NCI-H2196 treated with DMSO at 0.1 percent for 48 hours (cell line): ENCODE measurements around the gene CDX2.
A peak's percentile ranks its signal among the peaks of the same experiment; 100 is the strongest.

Source experiments
- DNase-seq: peaks from one replicate; lab custom pipeline; 2025; ENCODE audit not compliant: unreplicated experiment; lab: John Stamatoyannopoulos, UW

Gene CDX2

DNA sequence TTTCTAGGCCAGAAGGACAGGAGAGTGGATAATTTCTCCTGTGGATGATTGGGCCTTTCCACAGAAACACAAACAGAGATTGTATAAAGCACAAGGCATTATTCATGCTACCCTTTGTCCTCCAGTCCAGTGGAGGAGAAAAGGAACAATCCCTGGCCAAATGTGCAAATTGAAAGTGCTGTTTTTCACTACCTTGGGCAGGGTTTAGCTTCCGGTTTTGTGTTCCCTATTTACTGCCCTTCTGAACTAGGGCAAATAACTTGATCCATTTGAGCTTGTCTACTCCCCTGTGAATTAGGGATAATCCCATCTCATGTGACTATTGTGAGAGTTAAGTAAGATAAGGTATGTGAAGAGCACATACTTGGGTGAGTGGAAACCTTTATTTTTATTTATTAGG, 36.0 kb downstream of the CDX2 start:
- no peak for DNase-seq

DNA sequence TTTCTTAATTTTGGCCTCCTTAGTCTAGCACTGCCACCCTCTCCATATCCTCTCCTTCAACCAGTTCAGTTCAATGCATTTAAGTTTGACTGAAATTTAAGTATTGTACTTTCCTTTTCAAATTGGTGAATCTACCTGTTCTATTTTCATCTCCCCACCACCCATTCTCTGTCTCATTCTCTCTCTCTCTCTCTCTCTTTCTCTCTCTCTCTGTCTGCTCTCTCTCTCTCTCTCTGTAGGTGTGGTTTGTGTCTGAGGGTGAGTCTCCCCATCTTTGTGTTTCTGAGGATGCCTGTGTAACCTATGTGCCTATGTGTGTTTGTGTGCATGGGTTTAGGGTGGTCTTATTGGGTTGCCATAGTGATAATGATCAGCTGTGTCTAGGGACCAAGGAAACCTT, 39.2 kb downstream of the CDX2 start:
- no peak for DNase-seq

DNA sequence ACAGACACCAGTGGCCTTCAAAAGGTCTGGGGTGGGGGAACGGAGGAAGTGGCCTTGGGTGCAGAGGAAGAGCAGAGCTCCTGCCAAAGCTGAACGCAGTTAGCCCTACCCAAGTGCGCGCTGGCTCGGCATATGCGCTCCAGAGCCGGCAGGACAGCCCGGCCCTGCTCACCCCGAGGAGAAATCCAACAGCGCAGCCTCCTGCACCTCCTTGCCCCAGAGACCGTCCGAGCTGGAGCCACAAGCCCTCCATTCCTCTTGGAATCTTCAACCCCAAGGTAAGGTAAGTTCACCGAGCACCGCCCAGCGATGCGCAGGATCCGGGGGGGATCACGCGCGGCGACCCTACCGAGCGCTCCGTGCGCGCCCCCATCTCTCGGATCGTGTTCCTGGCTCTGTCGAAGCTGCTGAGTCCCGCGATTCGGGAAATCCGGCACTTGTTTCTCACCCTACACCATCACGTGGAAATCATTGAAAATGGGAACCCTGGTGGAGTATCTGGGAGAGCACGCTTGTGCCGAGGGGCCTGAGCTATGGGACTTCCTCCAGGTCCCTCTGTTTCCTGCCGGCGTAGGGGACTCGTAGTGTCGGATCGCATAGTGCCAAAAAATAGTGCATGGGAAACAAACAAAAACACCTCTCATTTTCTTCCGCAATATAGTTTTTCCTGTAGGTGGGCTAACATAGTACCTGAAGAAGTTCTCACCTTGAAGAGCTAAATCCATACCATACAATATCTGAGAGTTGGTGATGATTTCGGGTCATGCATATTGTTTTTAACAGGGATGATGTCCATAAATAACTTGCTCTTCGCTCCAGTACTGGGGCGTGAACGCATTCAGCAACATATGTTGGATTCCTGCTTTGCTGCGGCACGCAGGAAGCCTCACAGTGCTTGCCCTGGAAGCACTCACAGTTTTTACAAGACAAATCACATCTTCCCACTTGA, 40.0 kb downstream of the CDX2 start:
- DNase-seq, result no peak

DNA sequence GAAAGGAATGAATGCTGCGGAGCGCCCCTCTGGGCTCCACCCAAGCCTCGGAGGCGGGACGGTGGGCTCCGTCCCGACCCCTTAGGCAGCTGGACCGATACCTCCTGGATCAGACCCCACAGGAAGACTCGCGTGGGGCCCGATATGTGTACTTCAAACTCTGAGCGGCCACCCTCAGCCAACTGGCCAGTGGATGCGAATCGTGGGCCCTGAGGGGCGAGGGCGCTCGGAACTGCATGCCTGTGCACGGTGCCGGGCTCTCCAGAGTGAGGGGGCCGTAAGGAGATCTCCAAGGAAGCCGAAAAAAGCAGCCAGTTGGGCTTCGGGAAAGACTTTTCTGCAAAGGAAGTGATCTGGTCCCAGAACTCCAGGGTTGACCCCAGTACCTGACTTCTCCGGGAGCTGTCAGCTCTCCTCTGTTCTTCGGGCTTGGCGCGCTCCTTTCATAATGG, 40.7 kb downstream of the CDX2 start:
- no peak for DNase-seq

DNA sequence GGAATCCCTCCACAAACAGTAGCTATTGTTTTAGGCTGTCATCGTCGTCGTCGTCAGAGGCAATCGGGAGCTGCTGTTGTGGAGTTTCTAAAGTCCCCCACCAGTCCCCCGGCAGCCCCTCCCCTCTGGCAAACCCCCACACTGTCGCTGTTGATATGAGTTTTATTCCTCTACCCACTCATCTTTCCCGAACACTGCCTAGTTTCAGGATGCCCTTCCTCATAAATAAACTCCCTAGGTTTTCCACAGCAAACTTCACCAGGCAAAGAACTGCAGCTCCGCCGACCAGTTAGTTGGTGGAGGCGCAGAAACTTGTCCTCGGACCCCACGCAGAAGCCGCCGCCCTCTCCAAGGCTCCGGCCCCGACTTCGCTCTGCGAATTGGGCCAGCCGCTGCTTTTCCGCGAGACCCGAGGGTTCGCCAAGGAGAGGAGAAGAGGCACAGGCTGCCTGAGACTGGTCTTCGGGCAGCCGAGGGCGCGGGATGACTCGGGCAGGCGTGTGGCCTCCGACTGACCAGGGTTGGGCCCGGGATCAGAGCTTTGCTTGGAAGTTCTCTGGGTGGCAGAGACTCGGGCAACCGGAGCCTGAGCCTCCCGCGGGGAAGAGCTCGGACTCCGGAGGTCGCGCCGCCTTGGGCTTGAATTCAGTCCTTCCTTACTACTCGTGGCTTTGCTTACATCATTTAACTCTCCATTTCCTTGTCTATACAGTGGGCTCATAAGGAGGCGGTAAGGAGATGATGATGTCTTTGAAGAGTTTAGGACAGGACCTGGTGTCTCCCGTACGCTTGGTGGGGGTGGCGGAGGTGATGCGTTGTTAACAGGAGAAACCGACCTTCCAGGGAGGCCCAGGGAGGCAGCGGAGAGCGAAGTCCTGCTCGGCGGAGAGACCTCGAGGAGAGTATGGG, 41.4 kb downstream of the CDX2 start:
- no peak for DNase-seq

DNA sequence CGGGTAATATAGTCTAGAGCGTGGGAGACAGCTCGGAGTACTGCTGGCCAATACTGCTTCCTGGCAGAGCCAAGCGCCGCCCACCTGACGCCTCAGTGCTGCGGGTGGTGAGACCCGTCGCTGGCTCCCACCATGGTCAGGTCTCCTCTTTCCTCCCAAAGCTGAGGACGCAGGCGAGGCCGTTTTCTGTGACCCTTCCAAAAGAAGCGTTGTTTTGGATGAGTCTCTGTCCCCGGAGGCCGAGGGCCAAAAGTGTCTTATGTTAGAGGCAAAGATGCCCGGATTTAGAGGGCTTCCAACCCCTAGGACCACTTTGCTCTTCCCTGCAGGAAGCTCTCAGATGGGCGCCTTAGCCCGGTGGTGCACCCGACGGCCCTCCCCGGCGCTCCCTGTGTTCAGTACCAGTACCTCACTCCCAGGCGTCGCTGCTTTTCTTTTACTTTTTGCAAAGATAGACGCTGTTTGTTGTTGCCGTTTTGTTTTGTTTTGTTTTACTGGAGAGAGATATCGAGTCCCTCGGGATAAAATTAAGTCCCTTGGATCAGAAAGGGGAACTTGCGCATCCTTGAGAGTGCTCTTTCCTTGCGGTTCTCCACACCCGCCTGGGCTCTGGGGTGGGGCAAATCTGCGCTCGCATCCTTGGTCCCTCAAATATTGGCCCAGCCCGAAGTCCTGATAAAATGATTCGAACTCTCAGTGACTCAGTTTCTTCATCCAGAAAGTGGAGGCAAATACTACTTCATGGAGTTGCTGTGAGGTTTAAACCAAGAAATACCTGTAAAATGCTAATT, 42.3 kb downstream of the CDX2 start:
- DNase-seq, result no peak

DNA sequence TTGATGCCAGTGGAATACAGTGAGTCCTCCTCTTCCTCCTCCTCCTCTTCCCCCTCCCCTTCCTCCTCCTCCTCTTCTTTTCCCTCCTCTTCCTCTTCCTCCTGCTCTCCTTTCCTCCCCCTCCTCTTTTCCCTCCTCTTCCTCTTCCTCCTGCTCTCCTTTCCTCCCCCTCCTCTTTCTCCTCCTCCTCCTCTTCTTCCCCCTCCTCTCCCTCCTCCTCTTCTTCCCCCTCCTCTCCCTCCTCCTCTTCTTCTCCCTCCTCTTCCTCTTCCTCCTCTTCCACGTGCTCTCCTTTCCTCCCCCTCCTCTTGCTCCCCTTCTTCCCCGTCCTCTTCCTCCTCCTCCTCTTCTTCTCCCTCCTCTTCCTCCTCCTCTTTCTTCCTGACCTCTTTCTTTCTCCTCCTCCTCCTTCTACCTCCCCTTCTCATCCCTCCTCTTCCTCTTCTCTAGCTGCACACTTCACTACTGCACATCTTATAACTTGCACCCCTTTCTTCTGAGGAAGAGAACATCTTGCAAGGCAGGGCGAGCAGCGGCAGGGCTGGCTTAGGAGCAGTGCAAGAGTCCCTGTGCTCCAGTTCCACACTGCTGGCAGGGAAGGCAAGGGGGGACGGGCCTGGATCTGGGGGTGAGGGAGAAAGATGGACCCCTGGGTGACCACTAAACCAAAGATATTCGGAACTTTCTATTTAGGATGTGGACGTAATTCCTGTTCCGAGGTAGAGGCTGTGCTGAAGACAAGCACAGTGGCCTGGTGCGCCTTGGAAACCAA, 43.7 kb downstream of the CDX2 start:
- no peak for DNase-seq

DNA sequence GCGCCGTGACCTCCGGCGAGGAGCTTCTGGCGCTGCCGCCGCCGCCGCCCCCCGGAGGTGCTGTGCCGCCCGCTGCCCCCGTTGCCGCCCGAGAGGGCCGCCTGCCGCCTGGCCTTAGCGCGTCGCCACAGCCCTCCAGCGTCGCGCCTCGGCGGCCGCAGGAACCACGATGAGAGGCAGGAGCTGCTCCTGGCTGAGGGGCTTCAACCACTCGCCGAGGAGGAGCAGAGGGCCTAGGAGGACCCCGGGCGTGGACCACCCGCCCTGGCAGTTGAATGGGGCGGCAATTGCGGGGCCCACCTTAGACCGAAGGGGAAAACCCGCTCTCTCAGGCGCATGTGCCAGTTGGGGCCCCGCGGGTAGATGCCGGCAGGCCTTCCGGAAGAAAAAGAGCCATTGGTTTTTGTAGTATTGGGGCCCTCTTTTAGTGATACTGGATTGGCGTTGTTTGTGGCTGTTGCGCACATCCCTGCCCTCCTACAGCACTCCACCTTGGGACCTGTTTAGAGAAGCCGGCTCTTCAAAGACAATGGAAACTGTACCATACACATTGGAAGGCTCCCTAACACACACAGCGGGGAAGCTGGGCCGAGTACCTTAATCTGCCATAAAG, 44.5 kb downstream of the CDX2 start:
- DNase-seq, result no peak

DNA sequence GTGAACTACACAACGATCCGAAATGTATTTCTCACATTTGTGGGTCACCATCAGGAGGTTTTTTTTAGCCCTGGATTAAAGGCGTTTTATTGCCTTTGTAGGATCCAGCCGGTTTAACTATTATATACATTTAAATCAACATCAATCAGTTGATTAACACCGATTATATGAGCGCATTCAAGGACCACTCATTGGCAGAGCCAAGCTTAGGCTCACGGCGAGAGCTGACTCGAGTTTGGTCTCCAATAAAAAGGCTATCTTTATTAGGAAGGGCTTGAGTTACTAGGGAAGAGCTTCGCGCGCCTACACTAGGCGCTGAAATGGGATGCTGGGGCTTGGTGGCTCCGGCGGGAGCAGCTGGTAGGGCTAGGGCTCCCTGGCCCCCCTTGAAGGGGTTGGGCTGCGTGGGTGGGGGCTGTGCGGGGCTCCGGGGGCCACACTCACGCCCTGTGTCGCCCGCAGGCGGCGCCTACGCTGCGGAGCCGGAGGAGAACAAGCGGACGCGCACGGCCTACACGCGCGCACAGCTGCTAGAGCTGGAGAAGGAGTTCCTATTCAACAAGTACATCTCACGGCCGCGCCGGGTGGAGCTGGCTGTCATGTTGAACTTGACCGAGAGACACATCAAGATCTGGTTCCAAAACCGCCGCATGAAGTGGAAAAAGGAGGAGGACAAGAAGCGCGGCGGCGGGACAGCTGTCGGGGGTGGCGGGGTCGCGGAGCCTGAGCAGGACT, 45.2 kb downstream of the CDX2 start:
- no peak for DNase-seq

DNA sequence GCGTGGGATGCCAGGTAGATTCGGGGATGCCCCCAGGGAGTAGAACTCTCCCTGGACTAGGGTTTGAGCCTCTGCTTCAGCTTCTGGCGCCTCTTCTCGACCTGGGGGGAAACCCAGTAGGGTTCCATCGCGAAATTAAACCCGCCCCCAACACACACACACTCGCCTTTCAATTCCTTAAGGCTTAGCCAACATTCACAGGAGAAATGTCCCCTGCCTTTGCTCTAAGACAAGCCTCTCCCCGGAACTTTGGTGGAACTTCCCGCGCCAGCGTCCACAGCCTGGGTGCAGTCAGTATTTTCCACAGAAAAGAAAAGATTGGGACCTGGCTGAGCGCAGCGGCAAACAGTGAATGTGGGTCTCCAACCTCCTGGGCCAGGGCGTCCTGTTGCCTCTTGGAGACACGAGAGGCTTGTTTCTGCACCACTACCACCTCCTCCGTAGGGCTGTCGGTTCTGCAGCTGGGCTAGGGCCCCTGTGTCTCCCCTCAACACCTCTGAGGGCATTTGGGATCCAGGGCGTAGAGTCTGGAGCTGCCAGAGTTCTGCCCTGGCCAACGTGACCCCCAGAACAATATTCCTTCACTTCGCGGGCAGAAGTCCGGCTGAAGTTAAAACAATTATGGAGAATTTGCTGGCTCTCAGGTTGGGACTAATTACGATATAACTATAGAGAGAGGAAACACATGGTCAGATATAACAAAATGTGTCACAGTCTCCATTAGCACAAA, 46.1 kb downstream of the CDX2 start:
- DNase-seq, result no peak

DNA sequence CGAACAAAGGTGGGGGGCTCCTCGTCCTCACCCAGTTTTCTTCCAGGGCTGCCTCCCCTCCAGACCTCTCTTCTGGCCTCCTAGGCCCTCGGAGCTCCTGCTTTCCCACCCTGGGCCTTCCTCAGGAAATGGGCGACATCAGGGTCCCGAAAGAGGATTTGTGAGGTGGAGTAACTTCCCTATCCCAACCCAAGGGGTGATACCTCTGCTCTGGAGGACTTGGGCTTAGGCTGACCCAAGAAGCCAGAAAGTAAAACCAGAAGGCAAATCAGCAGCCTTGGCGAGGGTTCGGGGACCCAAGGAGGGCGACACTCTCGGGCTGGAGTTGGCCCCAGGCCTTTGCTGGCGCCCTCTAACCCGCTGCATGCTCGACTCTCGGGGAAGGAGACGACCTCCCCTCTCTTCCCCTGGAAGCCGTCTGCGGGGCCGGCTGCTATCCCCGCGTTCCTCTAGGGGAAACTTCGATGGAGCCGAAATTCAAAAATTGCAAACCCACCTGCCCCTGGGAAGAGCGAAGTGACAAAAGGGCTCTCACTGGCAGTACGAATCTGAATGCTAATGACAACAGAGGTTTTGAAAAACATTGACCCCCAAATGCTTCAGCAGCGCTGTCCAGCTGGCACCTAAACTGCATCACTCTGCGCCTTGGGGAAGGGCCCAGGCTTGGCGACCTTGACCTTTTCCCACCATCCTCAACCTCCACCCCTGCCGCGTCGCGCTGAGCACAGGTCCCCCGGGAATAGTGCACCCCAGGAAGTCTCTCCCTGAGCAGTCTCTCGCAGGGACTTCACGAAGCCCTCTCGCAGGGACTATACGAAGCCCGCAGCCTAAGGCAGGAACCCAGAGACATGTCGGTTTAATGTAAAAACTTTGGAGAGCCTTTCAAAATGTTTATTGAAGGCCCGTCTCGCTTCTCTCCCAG, 46.9 kb downstream of the CDX2 start:
- DNase-seq, result no peak

DNA sequence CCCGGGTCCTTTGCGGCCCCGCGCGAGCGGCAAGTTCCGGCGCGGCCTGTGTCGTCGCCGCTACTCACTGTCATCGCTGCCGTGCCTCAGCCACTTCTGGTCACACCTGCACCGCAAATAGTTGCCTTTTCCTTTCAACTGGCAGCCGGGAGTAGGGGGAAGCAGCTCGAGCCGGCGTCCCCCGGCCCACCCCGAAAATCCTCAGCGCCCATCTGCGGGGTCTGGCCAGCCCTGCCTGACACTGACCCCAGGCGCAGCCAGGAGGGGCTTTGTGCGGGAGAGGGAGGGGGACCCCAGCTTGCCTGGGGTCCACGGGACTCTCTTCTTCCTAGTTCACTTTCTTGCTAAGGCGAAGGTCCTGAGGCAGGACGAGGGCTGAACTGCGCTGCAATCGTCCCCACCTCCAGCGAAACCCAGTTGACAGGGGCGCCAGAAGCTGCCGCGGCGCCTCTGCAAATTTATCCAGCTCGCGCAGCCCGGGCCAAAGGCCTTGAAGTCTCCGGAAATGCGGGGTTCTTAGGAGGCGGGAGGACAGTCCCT, 47.6 kb downstream of the CDX2 start:
- DNase-seq, result no peak

DNA sequence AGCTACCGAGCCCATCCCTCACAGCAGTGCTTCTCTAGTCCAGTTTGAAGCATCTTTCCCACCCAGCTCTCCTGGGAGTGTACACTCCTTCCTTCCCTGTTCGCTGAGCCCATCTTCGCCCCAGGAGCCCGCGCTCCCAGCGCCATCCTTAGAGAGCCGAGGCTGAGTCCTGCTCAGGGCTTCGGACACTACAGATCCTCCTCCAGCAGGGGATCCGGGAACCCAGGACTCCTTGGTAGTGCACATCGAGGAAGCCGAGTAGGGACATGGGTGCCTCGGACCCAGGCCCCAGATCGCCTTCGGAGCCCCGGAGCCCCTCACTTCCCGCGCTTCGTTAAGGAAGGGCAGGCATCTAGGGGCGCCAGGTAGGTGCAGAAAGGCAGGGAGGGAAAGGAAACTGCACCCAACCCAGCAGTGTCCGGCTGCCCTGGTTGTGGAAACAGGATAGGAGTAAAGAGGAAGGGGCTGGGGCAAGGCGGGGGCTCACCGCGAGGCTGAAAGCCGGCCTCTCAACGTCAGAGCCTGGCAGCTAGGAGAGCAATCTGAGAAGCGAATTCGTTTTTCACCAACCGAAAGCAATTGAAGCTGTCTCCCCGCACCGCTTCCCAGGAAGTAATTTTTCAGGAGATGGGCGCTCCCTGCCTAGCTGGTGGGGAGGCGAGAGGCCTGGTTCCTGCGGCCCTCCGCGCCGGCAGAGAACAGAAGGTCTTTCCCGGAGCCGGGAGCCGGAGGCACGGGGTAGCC, 48.3 kb downstream of the CDX2 start:
- no peak for DNase-seq

DNA sequence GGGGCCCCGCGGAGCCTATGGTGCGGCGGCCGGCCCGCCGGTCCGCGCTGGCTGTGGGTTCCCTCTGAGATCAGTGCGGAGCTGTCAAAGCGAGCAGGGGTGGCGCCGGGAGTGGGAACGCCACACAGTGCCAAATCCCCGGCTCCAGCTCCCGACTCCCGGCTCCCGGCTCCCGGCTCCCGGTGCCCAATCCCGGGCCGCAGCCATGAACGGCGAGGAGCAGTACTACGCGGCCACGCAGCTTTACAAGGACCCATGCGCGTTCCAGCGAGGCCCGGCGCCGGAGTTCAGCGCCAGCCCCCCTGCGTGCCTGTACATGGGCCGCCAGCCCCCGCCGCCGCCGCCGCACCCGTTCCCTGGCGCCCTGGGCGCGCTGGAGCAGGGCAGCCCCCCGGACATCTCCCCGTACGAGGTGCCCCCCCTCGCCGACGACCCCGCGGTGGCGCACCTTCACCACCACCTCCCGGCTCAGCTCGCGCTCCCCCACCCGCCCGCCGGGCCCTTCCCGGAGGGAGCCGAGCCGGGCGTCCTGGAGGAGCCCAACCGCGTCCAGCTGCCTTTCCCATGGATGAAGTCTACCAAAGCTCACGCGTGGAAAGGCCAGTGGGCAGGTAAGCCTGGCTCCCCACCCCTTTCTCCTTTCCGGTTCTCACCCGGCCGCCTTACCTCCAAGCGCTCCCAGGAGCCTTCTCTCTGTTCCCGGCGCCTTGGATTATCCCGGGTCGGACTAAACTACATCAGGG, 49.0 kb downstream of the CDX2 start, which contains the start of gene PDX1:
Gene PDX1 (plus strand): TSS at position 67 of the 743 bp plus-strand sequence. CDS start 139 bp downstream, at position 206.
- no peak for DNase-seq

DNA sequence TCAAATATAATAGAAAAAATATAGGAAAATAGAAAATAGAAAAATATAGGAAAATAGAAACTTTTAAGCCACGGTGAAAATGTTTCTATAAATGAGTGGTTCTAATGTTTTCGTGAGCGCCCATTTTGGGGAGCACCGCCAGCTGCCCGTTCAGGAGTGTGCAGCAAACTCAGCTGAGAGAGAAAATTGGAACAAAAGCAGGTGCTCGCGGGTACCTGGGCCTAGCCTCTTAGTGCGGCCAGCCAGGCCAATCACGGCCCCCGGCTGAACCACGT, 49.5 kb downstream of the CDX2 start:
- DNase-seq, result peak; percentile 41
